Neural cell (in vitro differentiated cells): Measurements from ENCODE around the gene CLUH. TPM values are rescaled to one million over a fixed set of nuclear protein-coding genes. Genes with fewer than 3 reads are reported as not detected.

Source experiments
- H2AFZ ChIP-seq: fragments of 200-600, 300-800 bp; sonication (generic), shearing (Covaris generic); 2 replicates; pipeline ENCODE4 v1.6.0; 2014; ENCODE audit warnings: low read depth, mild to moderate bottlenecking, antibody characterized with exemption, low read length, moderate library complexity
- H3F3A ChIP-seq: fragments of 200-600 bp; shearing (Covaris generic); 2 replicates; pipeline ENCODE4 v1.6.1; 2016; ENCODE audit warnings: mild to moderate bottlenecking, moderate library complexity, mixed read lengths, antibody characterized with exemption, low read length; ENCODE audit not compliant: insufficient read depth, poor library complexity, severe bottlenecking
- H3K27ac ChIP-seq: fragments of 200-600, 300-800 bp; sonication (generic), shearing (Covaris generic); 2 replicates; pipeline ENCODE4 v1.5.1; 2014; ENCODE audit warnings: mild to moderate bottlenecking, low read length, moderate library complexity
- H3K27me3 ChIP-seq: fragments of 300-800, 200-600 bp; sonication (generic), shearing (Covaris generic); 2 replicates; pipeline ENCODE4 v1.6.0; 2014; ENCODE audit warnings: mild to moderate bottlenecking, low read depth, low read length, moderate library complexity; ENCODE audit not compliant: insufficient read depth
- H3K36me3 ChIP-seq: fragments of 300-800, 200-600 bp; sonication (generic), shearing (Covaris generic); 2 replicates; pipeline ENCODE4 v1.5.1; 2014; ENCODE audit warnings: mild to moderate bottlenecking, antibody characterized with exemption, low read length, moderate library complexity; ENCODE audit not compliant: insufficient read depth
- H3K4me2 ChIP-seq: fragments of 300-800, 200-600 bp; sonication (generic), shearing (Covaris generic); 2 replicates; pipeline ENCODE4 v1.6.0; 2014; ENCODE audit warnings: mild to moderate bottlenecking, low read length
- H3K4me3 ChIP-seq: fragments of 300-800, 200-600 bp; sonication (generic), shearing (Covaris generic); 2 replicates; pipeline ENCODE4 v1.5.1; 2014; ENCODE audit warnings: mild to moderate bottlenecking, low read length, moderate library complexity
- H3K79me2 ChIP-seq: fragments of 200-600 bp; shearing (Covaris generic); replicated peaks from 2 replicates; pipeline ENCODE4 v1.6.0; 2014; ENCODE audit warnings: mild to moderate bottlenecking, low read length, moderate library complexity; ENCODE audit not compliant: insufficient read depth
- H3K9ac ChIP-seq: fragments of 300-800, 200-600 bp; sonication (generic), shearing (Covaris generic); 2 replicates; pipeline ENCODE4 v1.6.1; 2016; ENCODE audit warnings: mild to moderate bottlenecking, low read length, mixed read lengths
- H3K9me2 ChIP-seq: fragments of 200-600 bp; shearing (Covaris generic); 2 replicates; pipeline ENCODE4 v1.6.1; 2016; ENCODE audit warnings: mild to moderate bottlenecking, low read length, mixed read lengths; ENCODE audit not compliant: insufficient read depth
- H3K9me3 ChIP-seq: fragments of 200-600, 300-800 bp; sonication (generic), shearing (Covaris generic); 2 replicates; pipeline ENCODE4 v1.6.1; 2016; ENCODE audit warnings: mild to moderate bottlenecking, mixed run types, low read length, moderate library complexity, mixed read lengths
- H4K20me1 ChIP-seq: fragments of 200-600 bp; shearing (Covaris generic); 2 replicates; pipeline ENCODE4 v1.6.1; 2016; ENCODE audit warnings: mild to moderate bottlenecking, mixed run types; ENCODE audit not compliant: insufficient read depth
- EP300 ChIP-seq: fragments of 450-650 bp; conservative IDR thresholded peaks from 2 replicates; pipeline ENCODE4 v1.6.1; 2014; ENCODE audit warnings: antibody characterized with exemption, mild to moderate bottlenecking, moderate library complexity; ENCODE audit not compliant: poor library complexity, severe bottlenecking
- EZH2 ChIP-seq: fragments of 200-600, 300-800 bp; shearing (Covaris generic), sonication (generic); IDR thresholded peaks from 2 replicates; pipeline ENCODE4 v1.6.1; 2014; ENCODE audit warnings: antibody characterized with exemption, low read length, borderline replicate concordance, mild to moderate bottlenecking; ENCODE audit not compliant: insufficient read depth, poor library complexity, severe bottlenecking
- MXI1 ChIP-seq: fragments of 450-650 bp; conservative IDR thresholded peaks from 2 replicates; pipeline ENCODE4 v1.6.1; 2014; ENCODE audit warnings: antibody characterized with exemption, mild to moderate bottlenecking; ENCODE audit not compliant: poor library complexity, severe bottlenecking
- POLR2AphosphoS5 ChIP-seq: IDR thresholded peaks from 2 replicates; pipeline ENCODE4 v1.6.1; 2012
- RAD21 ChIP-seq: fragments of 450-650 bp; conservative IDR thresholded peaks from 2 replicates; pipeline ENCODE4 v1.6.1; 2014; ENCODE audit warnings: antibody characterized with exemption, mild to moderate bottlenecking, moderate library complexity
- SMC3 ChIP-seq: fragments of 450-650 bp; conservative IDR thresholded peaks from 2 replicates; pipeline ENCODE4 v1.6.1; 2014; ENCODE audit warnings: antibody characterized with exemption, mild to moderate bottlenecking, moderate library complexity; ENCODE audit not compliant: poor library complexity
- TAF1 ChIP-seq: IDR thresholded peaks from 2 replicates; pipeline ENCODE4 v1.6.1; 2012; ENCODE audit warnings: low read depth
- polyA plus RNA-seq: library from polyadenylated mRNA; depleted of rRNA; stranded (reverse); fragments of >200 nt; gene quantifications from 2 replicates; pipeline ENCODE4 v1.2.3, GENCODE V29; 2014
- TF ChIP-seq, protein P1 (sequence below): fragments of 450-650 bp; IDR thresholded peaks from 2 replicates; pipeline ENCODE4 v1.5.1; 2014; ENCODE audit warnings: antibody characterized with exemption, mild to moderate bottlenecking, moderate library complexity; ENCODE audit not compliant: poor library complexity, severe bottlenecking
- TF ChIP-seq, protein P2 (sequence below): IDR thresholded peaks from 2 replicates; pipeline ENCODE4 v1.6.1; 2012; ENCODE audit warnings: borderline replicate concordance

CLUH gene
- polyA plus RNA-seq, 1 donor from 2014 or later = 18.6 TPM

DNA sequence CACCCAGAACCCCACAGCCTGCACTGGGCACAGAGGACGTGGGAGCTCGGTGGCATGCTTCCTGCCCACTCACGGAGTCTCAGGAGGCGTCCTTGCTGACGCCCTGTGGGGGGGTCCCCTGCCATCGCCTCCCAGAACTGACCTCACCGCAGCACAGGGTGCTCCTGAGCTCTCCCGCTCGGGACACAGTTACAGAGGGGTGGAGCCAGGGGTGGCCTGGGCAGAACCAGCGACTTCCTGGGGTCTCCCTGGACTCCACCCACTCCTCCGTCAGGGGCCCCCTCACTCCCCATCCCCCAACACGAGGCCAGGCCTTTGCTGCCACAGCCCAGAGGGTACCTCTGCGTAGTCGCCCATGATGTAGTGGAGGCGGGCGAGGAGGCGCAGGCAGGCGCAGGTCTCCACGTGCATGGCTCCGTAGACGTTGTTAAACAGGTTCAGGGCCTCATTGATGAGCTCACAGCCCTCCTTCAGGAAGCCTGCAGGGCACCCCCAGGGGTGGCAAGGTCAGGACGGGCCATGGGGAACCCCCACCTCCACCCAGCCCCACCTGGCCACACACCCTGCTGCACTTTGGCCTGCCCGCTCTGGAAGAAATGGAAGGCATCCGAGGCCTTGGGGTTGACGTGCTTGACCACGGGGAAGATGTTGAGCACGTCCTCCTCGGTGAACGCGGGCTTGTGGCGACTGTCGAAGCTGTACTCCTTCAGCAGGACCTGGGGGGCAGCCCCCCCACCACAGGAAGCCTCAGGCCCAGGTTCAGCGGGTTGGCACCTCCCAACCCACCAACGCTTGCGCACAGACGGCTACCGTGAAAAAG is 17.8 kb downstream of the CLUH start:
- Histone ChIP-seq H3K9me2 (no peaks in the 10 kb centered on the region), H3F3A (no peaks in the 10 kb centered on the region), H4K20me1 (no peaks in the 10 kb centered on the region), H3K79me2 (no peaks in the 10 kb centered on the region), H3K36me3 (no peaks in the 10 kb centered on the region), H2AFZ (no peak overlapping the region), H3K4me3 (no peak overlapping the region), H3K4me2 (no peak overlapping the region), H3K27ac (no peak overlapping the region), H3K27me3 (no peaks in the 10 kb centered on the region), H3K9ac (no peak overlapping the region), H3K9me3 (no peaks in the 10 kb centered on the region)
- TF ChIP-seq POLR2AphosphoS5 (no peak), RAD21 (no peak), SMC3 (no peak), EP300 (no peak), TAF1 (no peak), EZH2 (no peak), MXI1 (no peak)
- TF ChIP-seq, protein P1, sequence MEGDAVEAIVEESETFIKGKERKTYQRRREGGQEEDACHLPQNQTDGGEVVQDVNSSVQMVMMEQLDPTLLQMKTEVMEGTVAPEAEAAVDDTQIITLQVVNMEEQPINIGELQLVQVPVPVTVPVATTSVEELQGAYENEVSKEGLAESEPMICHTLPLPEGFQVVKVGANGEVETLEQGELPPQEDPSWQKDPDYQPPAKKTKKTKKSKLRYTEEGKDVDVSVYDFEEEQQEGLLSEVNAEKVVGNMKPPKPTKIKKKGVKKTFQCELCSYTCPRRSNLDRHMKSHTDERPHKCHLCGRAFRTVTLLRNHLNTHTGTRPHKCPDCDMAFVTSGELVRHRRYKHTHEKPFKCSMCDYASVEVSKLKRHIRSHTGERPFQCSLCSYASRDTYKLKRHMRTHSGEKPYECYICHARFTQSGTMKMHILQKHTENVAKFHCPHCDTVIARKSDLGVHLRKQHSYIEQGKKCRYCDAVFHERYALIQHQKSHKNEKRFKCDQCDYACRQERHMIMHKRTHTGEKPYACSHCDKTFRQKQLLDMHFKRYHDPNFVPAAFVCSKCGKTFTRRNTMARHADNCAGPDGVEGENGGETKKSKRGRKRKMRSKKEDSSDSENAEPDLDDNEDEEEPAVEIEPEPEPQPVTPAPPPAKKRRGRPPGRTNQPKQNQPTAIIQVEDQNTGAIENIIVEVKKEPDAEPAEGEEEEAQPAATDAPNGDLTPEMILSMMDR = no peak
- TF ChIP-seq, protein P2, sequence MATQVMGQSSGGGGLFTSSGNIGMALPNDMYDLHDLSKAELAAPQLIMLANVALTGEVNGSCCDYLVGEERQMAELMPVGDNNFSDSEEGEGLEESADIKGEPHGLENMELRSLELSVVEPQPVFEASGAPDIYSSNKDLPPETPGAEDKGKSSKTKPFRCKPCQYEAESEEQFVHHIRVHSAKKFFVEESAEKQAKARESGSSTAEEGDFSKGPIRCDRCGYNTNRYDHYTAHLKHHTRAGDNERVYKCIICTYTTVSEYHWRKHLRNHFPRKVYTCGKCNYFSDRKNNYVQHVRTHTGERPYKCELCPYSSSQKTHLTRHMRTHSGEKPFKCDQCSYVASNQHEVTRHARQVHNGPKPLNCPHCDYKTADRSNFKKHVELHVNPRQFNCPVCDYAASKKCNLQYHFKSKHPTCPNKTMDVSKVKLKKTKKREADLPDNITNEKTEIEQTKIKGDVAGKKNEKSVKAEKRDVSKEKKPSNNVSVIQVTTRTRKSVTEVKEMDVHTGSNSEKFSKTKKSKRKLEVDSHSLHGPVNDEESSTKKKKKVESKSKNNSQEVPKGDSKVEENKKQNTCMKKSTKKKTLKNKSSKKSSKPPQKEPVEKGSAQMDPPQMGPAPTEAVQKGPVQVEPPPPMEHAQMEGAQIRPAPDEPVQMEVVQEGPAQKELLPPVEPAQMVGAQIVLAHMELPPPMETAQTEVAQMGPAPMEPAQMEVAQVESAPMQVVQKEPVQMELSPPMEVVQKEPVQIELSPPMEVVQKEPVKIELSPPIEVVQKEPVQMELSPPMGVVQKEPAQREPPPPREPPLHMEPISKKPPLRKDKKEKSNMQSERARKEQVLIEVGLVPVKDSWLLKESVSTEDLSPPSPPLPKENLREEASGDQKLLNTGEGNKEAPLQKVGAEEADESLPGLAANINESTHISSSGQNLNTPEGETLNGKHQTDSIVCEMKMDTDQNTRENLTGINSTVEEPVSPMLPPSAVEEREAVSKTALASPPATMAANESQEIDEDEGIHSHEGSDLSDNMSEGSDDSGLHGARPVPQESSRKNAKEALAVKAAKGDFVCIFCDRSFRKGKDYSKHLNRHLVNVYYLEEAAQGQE = no peak

DNA sequence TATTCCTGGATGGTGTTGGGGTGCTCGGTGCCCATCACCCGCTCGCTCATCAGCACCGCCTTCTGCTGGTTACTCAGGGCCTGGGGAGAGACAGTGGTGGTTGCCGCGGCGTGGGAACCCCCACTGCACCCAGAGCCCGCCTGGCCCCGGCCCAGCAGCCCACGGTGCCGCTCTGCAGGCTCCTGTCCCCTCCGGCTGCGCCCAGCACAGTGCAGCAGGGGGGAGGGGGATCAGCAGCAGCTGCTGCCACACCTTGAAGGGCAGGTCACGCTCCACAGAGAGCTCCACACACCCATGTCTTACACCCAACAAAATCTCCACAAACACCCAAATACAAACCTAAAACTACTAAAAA is 18.8 kb downstream of the CLUH start:
- no peaks in the 10 kb centered on the region for H3K36me3 ChIP-seq
- no peak overlapping the region for H2AFZ ChIP-seq
- no peaks in the 10 kb centered on the region for H4K20me1 ChIP-seq
- H3K9me2 ChIP-seq = no peaks in the 10 kb centered on the region
- no peaks in the 10 kb centered on the region for H3K9me3 ChIP-seq
- H3K27ac ChIP-seq = no peak overlapping the region
- TF ChIP-seq TAF1 (no peak), EZH2 (no peak), RAD21 (no peak), SMC3 (no peak), MXI1 (no peak), POLR2AphosphoS5 (no peak), EP300 (no peak)
- TF ChIP-seq, protein P2 = no peak
- TF ChIP-seq, protein P1 = no peak
- H3K4me2 ChIP-seq = no peak overlapping the region
- H3K9ac ChIP-seq = no peak overlapping the region
- no peak overlapping the region for H3K4me3 ChIP-seq
- H3F3A ChIP-seq = no peaks in the 10 kb centered on the region
- H3K79me2 ChIP-seq = no peaks in the 10 kb centered on the region
- H3K27me3 ChIP-seq = no peaks in the 10 kb centered on the region
